Kidney (tissue), 14 donors: Measurements from ENCODE around the gene GRN. TPM values are rescaled to one million over a fixed set of nuclear protein-coding genes. Genes with fewer than 3 reads are reported as not detected.

ENCODE experiments used
- DNase-seq, 5 donors: peaks; one replicate each; pipeline ENCODE4 v3.0.0-alpha.2; 2013 to 2020
- FAIRE-seq: peaks from 2 replicates; lab custom pipeline; 2012; peaks lifted over from hg19 to GRCh38; lab: Jason Lieb, UNC
- H3K27ac ChIP-seq, 2 donors: one replicate each; pipeline ENCODE4 v1.7.0; 2013; ENCODE audit warnings: low read depth in 2 of 2, low read length in 2 of 2, inconsistent platforms in 1 of 2
- H3K27me3 ChIP-seq: one replicate; pipeline ENCODE4 v1.7.1; 2013; ENCODE audit warnings: low read length, inconsistent platforms; ENCODE audit not compliant: control insufficient read depth, insufficient read depth
- H3K36me3 ChIP-seq, 3 donors: one replicate each; pipeline versions ENCODE4 v1.7.0 to v1.7.1; 2013; ENCODE audit warnings: low read length in 3 of 3, control low read depth in 1 of 3, inconsistent platforms in 1 of 3; ENCODE audit not compliant: insufficient read depth in 3 of 3, control insufficient read depth in 2 of 3
- H3K4me1 ChIP-seq, 3 donors: one replicate each; pipeline versions ENCODE4 v1.7.0 to v1.7.1; 2013; ENCODE audit warnings: low read length in 3 of 3, inconsistent platforms in 1 of 3, low read depth in 1 of 3; ENCODE audit not compliant: control insufficient read depth in 2 of 3, insufficient read depth in 2 of 3
- H3K4me3 ChIP-seq, 3 donors: one replicate each; pipeline versions ENCODE4 v1.7.0 to v1.8.1; 2013; ENCODE audit warnings: low read length in 3 of 3, control low read depth in 1 of 3, inconsistent platforms in 1 of 3
- H3K9ac ChIP-seq, 3 donors: one replicate each; pipeline versions ENCODE4 v1.7.0 to v1.7.1; 2013; ENCODE audit warnings: low read length in 3 of 3, control low read depth in 1 of 3, inconsistent platforms in 1 of 3
- H3K9me3 ChIP-seq, 3 donors: one replicate each; pipeline versions ENCODE4 v1.7.0 to v1.7.1; 2013; ENCODE audit warnings: low read length in 3 of 3, control low read depth in 1 of 3, inconsistent platforms in 1 of 3; ENCODE audit not compliant: control insufficient read depth in 2 of 3, insufficient read depth in 1 of 3
- CTCF ChIP-seq: IDR thresholded peaks from 3 replicates; pipeline ENCODE4 v1.5.1; 2012; ENCODE audit warnings: mild to moderate bottlenecking, moderate library complexity, borderline replicate concordance; ENCODE audit not compliant: insufficient read depth; ENCODE audit errors: extremely low read depth
- intact Hi-C: fragments of 100-400 bp; cut with DNase I; formaldehyde crosslinking; loops from one replicate; pipeline ENCODE4 v1.11.1; 2022
- polyA plus RNA-seq: library from polyadenylated mRNA; stranded (reverse); fragments of 350-450 nt; fragmentation: Illumina TruSeq; extraction: RNeasy Lipid Tissue Mini Kit (QIAGEN cat#74804); gene quantifications from one replicate; pipeline ENCODE4 v1.2.3, GENCODE V29; 2014; ENCODE audit warnings: low read depth, low replicate concordance; ENCODE audit not compliant: insufficient read depth
- total RNA-seq: library from RNA; stranded (reverse); fragmentation: NEBNext Ultra II Directional; extraction: Animal tissue kit (Norgen Biotek cat#: 25700); gene quantifications from one replicate; pipeline ENCODE4 v1.2.1, GENCODE V29; 2021
- donor health status: control.
- donor health status: control.
- donor health status: control.
- donor health status: control.
- donor health status: control.
- donor health status: DM: yes; HTN: yes; CAD: no.
- donor health status: Normal renal cell carcinoma (clear cell type).

GRN gene
- total and polyA plus RNA-seq, 2 donors from 2014 or later: 235 to 353 TPM

GRCh38 chr17:44309472-44309871 is 35.6 kb upstream of the GRN start:
- intact Hi-C loops: no loop called here
- H3K4me1 ChIP-seq: peaks cover 0 to 9% (median 5%) of the 10 kb centered on the region in 3 donors
- TF ChIP-seq CTCF: no peak
- H3K27ac ChIP-seq: no peak overlapping the region
- FAIRE-seq: no peak
- H3K9ac ChIP-seq: no peak overlapping the region
- peaks cover 4% of the 10 kb centered on the region for H3K27me3 ChIP-seq
- no peaks in the 10 kb centered on the region for H3K9me3 ChIP-seq
- no peak overlapping the region for H3K4me3 ChIP-seq
- H3K36me3 ChIP-seq: no peaks in the 10 kb centered on the region
- DNase-seq: no peak

- Histone ChIP-seq H3K9ac (no peak overlapping the region), H3K27me3 (peaks cover 6% of the 10 kb centered on the region), H3K4me3 (no peak overlapping the region), H3K9me3 (no peaks in the 10 kb centered on the region), H3K4me1 (peaks cover 0 to 13% (median 5%) of the 10 kb centered on the region in 3 donors), H3K36me3 (no peaks in the 10 kb centered on the region), H3K27ac (no peak overlapping the region)
- intact Hi-C loops: no loop called here
- DNase-seq (no peak), FAIRE-seq (no peak)
- TF ChIP-seq CTCF: no peak
Measured at GRCh38 chr17:44310188-44310587, 34.9 kb upstream of the GRN start.

- H3K9ac ChIP-seq: no peak overlapping the region
- H3K27ac ChIP-seq: no peak overlapping the region
- H3K4me1 ChIP-seq: peaks cover 0 to 13% (median 5%) of the 10 kb centered on the region in 3 donors
- DNase-seq: no peak
- no peak for TF ChIP-seq CTCF
- no peaks in the 10 kb centered on the region for H3K9me3 ChIP-seq
- intact Hi-C loops: no loop called here
- H3K27me3 ChIP-seq: peaks cover 8% of the 10 kb centered on the region
- H3K4me3 ChIP-seq: no peak overlapping the region
- H3K36me3 ChIP-seq: no peaks in the 10 kb centered on the region
- FAIRE-seq: no peak
Measured at GRCh38 chr17:44310609-44311376, 34.3 kb upstream of the GRN start.
